ENCODE measurements around the gene ANKFY1.

GRCh38 chr17:4205917-4206316 lies 57.9 kb downstream of the ANKFY1 start:
- TF ChIP-seq, protein P1, sequence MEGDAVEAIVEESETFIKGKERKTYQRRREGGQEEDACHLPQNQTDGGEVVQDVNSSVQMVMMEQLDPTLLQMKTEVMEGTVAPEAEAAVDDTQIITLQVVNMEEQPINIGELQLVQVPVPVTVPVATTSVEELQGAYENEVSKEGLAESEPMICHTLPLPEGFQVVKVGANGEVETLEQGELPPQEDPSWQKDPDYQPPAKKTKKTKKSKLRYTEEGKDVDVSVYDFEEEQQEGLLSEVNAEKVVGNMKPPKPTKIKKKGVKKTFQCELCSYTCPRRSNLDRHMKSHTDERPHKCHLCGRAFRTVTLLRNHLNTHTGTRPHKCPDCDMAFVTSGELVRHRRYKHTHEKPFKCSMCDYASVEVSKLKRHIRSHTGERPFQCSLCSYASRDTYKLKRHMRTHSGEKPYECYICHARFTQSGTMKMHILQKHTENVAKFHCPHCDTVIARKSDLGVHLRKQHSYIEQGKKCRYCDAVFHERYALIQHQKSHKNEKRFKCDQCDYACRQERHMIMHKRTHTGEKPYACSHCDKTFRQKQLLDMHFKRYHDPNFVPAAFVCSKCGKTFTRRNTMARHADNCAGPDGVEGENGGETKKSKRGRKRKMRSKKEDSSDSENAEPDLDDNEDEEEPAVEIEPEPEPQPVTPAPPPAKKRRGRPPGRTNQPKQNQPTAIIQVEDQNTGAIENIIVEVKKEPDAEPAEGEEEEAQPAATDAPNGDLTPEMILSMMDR (IDR thresholded peaks at IDR 0.05): no peak
- TF ChIP-seq POLR2AphosphoS5 (IDR thresholded peaks at IDR 0.05; ENCODE audit: low read depth, low read length) (no peak), REST (IDR thresholded peaks at IDR 0.05; ENCODE audit: insufficient read depth in 1 of 2, low read depth in 2 of 2, low read length in 1 of 2) (no peak), SIN3A (IDR thresholded peaks at IDR 0.05; ENCODE audit: borderline replicate concordance, insufficient read depth, low read depth, low read length) (no peak), TCF7L2 (IDR thresholded peaks at IDR 0.05; ENCODE audit: low read depth, low read length) (no peak)

Data from Panc1 (cell line).